Fibroblast of skin of left quadriceps (primary cell): ENCODE data around the gene MMP28.

Experiments used
- DNase-seq, 2 experiments: peaks; one replicate each; pipeline ENCODE4 v3.0.0-alpha.2; 2013; ENCODE audit warnings: low read depth in 2 of 2

MMP28 gene

GRCh38 chr17:35726127-35726952, 69.1 kb downstream of the MMP28 start:
- DNase-seq = peak; percentile 92 to 93

- no peak for DNase-seq
Observed at GRCh38 chr17:35725802-35726126, 69.7 kb downstream of the MMP28 start.

- no peak for DNase-seq
Observed at GRCh38 chr17:35725058-35725457, 70.4 kb downstream of the MMP28 start.

GRCh38 chr17:35723735-35724134, 71.7 kb downstream of the MMP28 start:
- no peak for DNase-seq

- no peak for DNase-seq
Observed at GRCh38 chr17:35717475-35717874, 78.0 kb downstream of the MMP28 start.

GRCh38 chr17:35716897-35717465, 78.5 kb downstream of the MMP28 start:
- no peak for DNase-seq

GRCh38 chr17:35716173-35716572, 79.3 kb downstream of the MMP28 start:
- no peak for DNase-seq
